Ishikawa (cell line): Measurements from ENCODE around the gene UHRF2.

Experiments used
- CEBPB ChIP-seq: IDR thresholded peaks from 2 replicates; pipeline ENCODE4 v1.6.1; 2012
- CREB1 ChIP-seq: IDR thresholded peaks from 2 replicates; pipeline ENCODE4 v1.6.1; 2012; ENCODE audit warnings: low read depth
- EP300 ChIP-seq: IDR thresholded peaks from 2 replicates; pipeline ENCODE4 v1.6.1; 2012; ENCODE audit warnings: borderline replicate concordance
- FOXM1 ChIP-seq: IDR thresholded peaks from 2 replicates; pipeline ENCODE4 v1.6.1; 2012; ENCODE audit warnings: low read depth, borderline replicate concordance
- MAX ChIP-seq: IDR thresholded peaks from 2 replicates; pipeline ENCODE4 v1.6.1; 2012
- RAD21 ChIP-seq: IDR thresholded peaks from 2 replicates; pipeline ENCODE4 v1.6.1; 2012; ENCODE audit warnings: low read depth
- REST ChIP-seq: IDR thresholded peaks from 2 replicates; pipeline ENCODE4 v1.6.1; 2012; ENCODE audit warnings: low read depth, mild to moderate bottlenecking
- TAF1 ChIP-seq: IDR thresholded peaks from 2 replicates; pipeline ENCODE4 v1.6.1; 2012; ENCODE audit warnings: low read depth, mild to moderate bottlenecking
- ZBTB7A ChIP-seq: IDR thresholded peaks from 2 replicates; pipeline ENCODE4 v1.6.1; 2012; ENCODE audit warnings: low read depth
- TF ChIP-seq, protein P1 (sequence below): IDR thresholded peaks from 2 replicates; pipeline ENCODE4 v1.6.1; 2012

DNA sequence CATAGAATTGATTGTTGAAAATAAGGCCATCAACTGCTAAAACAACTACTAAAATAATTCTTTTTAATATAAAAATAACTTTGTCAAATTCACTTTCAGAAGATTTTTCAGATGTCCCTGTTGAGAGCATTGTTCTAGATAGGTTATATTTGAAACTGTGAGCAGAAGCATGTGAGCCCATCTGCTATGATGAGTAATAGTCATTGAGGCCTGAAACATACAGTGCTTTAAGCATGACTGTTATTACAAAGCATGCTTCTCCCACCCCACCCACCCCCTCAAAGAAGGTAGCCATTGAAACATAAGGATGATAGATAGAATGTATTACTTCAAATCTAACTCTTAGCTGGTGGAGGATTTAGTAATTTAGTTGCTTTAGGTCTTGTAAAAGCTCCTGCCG, 86.0 kb downstream of the UHRF2 start:
- TF ChIP-seq TAF1 (no peak), EP300 (no peak), CEBPB (no peak), RAD21 (no peak), CREB1 (no peak), MAX (no peak), REST (no peak), FOXM1 (no peak), ZBTB7A (no peak)
- TF ChIP-seq, protein P1, sequence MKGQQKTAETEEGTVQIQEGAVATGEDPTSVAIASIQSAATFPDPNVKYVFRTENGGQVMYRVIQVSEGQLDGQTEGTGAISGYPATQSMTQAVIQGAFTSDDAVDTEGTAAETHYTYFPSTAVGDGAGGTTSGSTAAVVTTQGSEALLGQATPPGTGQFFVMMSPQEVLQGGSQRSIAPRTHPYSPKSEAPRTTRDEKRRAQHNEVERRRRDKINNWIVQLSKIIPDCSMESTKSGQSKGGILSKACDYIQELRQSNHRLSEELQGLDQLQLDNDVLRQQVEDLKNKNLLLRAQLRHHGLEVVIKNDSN = no peak
